Measurements from ENCODE around the gene ZNF276. TPM values are rescaled to one million over a fixed set of nuclear protein-coding genes. Genes with fewer than 3 reads are reported as not detected.

The ZNF276 gene
- total and polyA plus RNA-seq, 2 of the 8 experiments (the other 6 are each of a cell fraction or from before 2014, with no cell fraction given): 6.4 to 9.3 TPM

DNA sequence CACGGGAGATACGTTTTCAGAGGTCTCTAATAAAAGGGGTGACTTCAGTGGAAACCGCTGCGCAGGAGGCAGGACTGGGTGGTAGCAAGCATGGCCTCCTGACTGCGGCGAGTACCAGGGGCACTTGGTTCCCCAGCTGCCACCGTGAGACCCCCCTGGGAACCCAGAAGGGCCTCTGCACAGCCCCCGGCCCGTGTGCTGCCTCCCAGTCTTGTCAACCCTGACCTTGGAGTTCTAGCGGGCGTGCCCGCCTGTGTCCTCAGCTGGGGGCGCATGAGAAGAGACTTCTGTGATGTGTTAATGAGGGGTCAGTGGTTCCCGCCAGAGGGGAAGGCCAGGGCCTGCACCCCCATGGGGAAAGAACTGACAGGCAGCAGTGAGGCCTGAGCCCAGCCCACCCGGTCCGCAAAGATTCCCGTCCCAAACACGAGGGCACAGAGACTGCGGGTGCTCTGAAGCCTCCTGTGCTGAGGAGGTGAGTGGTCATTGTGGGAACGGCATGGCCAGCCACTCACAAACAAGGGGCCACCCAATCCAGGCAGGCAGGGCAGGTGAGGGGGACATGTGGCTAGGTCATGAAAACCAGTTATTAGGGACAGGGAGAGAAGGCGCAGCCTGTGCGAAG, 9.4 kb downstream of the ZNF276 start:
- Histone ChIP-seq H4K20me1 (replicated peaks in 1 of 2; ENCODE audit: control insufficient read depth in 1 of 2, insufficient read depth in 2 of 2, low read length in 2 of 2) (peaks cover 4 to 10% of the 10 kb centered on the region in 2 experiments), H3K4me3 (ENCODE audit: extremely low read depth in 1 of 4, insufficient read depth in 2 of 4, low read depth in 3 of 4, low read length in 4 of 4) (no peak overlapping the region), H3K18ac (ENCODE audit: extremely low read depth, low read length) (peak overlapping the region; percentile 32; the same call in 1 of the 2 replicates), H3K27ac (ENCODE audit: low read depth, low read length) (no peak overlapping the region), H3K9me3 (ENCODE audit: insufficient read depth in 2 of 2, low read depth in 1 of 2, low read length in 1 of 2) (no peaks in the 10 kb centered on the region), H3K79me2 (ENCODE audit: control insufficient read depth in 1 of 2, insufficient read depth in 2 of 2, low read length in 2 of 2) (no peaks in the 10 kb centered on the region), H2AK5ac (ENCODE audit: low read depth, low read length) (no peak overlapping the region), H3K4ac (replicated peaks; ENCODE audit: insufficient read length, low read depth, low read length) (no peak overlapping the region), H2BK12ac (ENCODE audit: low read depth, low read length) (0 out of 2 replicates have a peak overlapping the region, but pooled peaks have one; percentile 27), H2AFZ (ENCODE audit: low read length) (no peak overlapping the region), H3K56ac (replicated peaks; ENCODE audit: insufficient read length, low read depth, low read length) (no peak overlapping the region), H2BK20ac (ENCODE audit: low read length) (no peak overlapping the region), H4K91ac (replicated peaks; ENCODE audit: insufficient read length, low read length) (no peak overlapping the region), H2BK5ac (ENCODE audit: low read depth, low read length) (no peak overlapping the region), H3K23ac (ENCODE audit: insufficient read length) (no peak overlapping the region), H2BK120ac (replicated peaks; ENCODE audit: low read depth, low read length) (no peak overlapping the region), H3K4me1 (replicated peaks in 1 of 4; ENCODE audit: control insufficient read depth in 3 of 4, insufficient read depth in 4 of 4, low read length in 3 of 4) (peaks cover 0 to 6% (median 3%) of the 10 kb centered on the region in 4 experiments; a peak in 4 of 7 replicates), H3K14ac (ENCODE audit: insufficient read length) (peak overlapping the region; percentile 53), H4K5ac (ENCODE audit: insufficient read length, low read depth, low read length) (no peak overlapping the region), H3K9ac (replicated peaks in 1 of 4; ENCODE audit: extremely low read depth in 1 of 4, low read depth in 3 of 4, low read length in 3 of 4) (no peak overlapping the region), H3K23me2 (ENCODE audit: low read depth, low read length) (no peaks in the 10 kb centered on the region), H4K8ac (ENCODE audit: extremely low read depth, insufficient read depth, low read length) (no peak overlapping the region), H3K36me3 (ENCODE audit: control insufficient read depth in 2 of 4, insufficient read depth in 4 of 4, low read length in 3 of 4) (peaks cover 2 to 6% (median 4%) of the 10 kb centered on the region in 4 experiments; a peak in 6 of 8 replicates), H2BK15ac (ENCODE audit: low read length) (no peak overlapping the region), H3K4me2 (ENCODE audit: insufficient read depth in 1 of 2, low read depth in 2 of 2, low read length in 2 of 2) (no peak overlapping the region), H3K79me1 (ENCODE audit: low read depth, low read length) (no peaks in the 10 kb centered on the region), H3K27me3 (replicated peaks in 1 of 4; ENCODE audit: control insufficient read depth in 3 of 4, extremely low read depth in 1 of 4, insufficient read depth in 3 of 4, low read length in 3 of 4) (peaks cover 0 to 4% (median under 1%) of the 10 kb centered on the region in 4 experiments; a peak in 2 of 7 replicates)
- no peak for FAIRE-seq
- DNase-seq (ENCODE audit: low read depth in 1 of 2, low spot score in 2 of 2): no peak
- TF ChIP-seq POLR2AphosphoS5 (IDR thresholded peaks at IDR 0.05; ENCODE audit: low read depth, low read length) (peak; percentile 2; the same call in 1 of the 2 replicates), ATF3 (IDR thresholded peaks at IDR 0.05; ENCODE audit: insufficient read depth, low read depth, low read length) (no peak)
- WGBS, 2 experiments (ENCODE audit: extremely low coverage in 1 of 2, insufficient coverage in 1 of 2, insufficient read length in 1 of 2, insufficient replicate concordance in 2 of 2, low coverage in 1 of 2, low lambda C conversion rate in 2 of 2, missing lambda C conversion rate in 1 of 2): 90% methylated on average over 21 of the region's 22 CpGs; no CpG with 5 or more reads in 1 of the 2 experiments
- ChIA-PET CTCF (ENCODE audit: partially characterized antibody) (no interaction called here), POLR2A (ENCODE audit: partially characterized antibody) (interaction anchor here (0.8 to 16.1 kb wide), 4 partner anchors 11 to 20 kb away, joined by 5 to 193 read pairs (median 12); partner anchors contain the start of gene VPS9D1)

Measured in H1 (cell line).